Mesothelial cell of epicardium (in vitro differentiated cells): ENCODE data around the gene CTNNA2. TPM values are rescaled to one million over a fixed set of nuclear protein-coding genes. Genes with fewer than 3 reads are reported as not detected.
"Not testable (repeated sequence)": the region's sequence is repeated elsewhere in the genome, so short reads cannot be mapped to it uniquely, and the experiment has no call there.

ENCODE experiments used
- DNase-seq, 2 experiments: peaks; one replicate each; pipeline ENCODE4 v3.0.0; 2021; ENCODE audit warnings: low spot score in 2 of 2; ENCODE audit not compliant: unreplicated experiment in 2 of 2
- H3K27ac Mint-ChIP-seq: 2 replicates; pipeline ENCODE4 v1.8.0; 2021; ENCODE audit warnings: mixed read lengths
- H3K27me3 Mint-ChIP-seq: 2 replicates; pipeline ENCODE4 v1.8.0; 2021; ENCODE audit warnings: low read depth, mixed read lengths
- H3K36me3 Mint-ChIP-seq: 2 replicates; pipeline ENCODE4 v1.8.0; 2021; ENCODE audit warnings: mixed read lengths
- H3K4me1 Mint-ChIP-seq: 2 replicates; pipeline ENCODE4 v1.8.0; 2021; ENCODE audit warnings: mixed read lengths
- H3K4me3 Mint-ChIP-seq: 2 replicates; pipeline ENCODE4 v1.8.0; 2021; ENCODE audit warnings: mild to moderate bottlenecking, moderate library complexity, mixed read lengths
- H3K9me3 Mint-ChIP-seq: 2 replicates; pipeline ENCODE4 v1.8.0; 2021; ENCODE audit warnings: mixed read lengths
- CTCF ChIP-seq: fragments of 200-600 bp; sonication (generic); IDR thresholded peaks from one replicate; pipeline ENCODE4 v1.5.0; 2021; ENCODE audit warnings: antibody characterized with exemption; ENCODE audit not compliant: unreplicated experiment
- total RNA-seq: library from RNA; stranded (reverse); gene quantifications from 3 replicates; pipeline ENCODE4 v1.2.1, GENCODE V29; 2021

The CTNNA2 gene
- total RNA-seq, 1 donor from 2014 or later = 4.9 TPM

GRCh38 chr2:80028051-80028450 lies 515.2 kb downstream of the CTNNA2 start:
- Mint-ChIP-seq H3K9me3 (no peaks in the 10 kb centered on the region), H3K27me3 (peaks cover 7% of the 10 kb centered on the region), H3K27ac (no peak overlapping the region), H3K36me3 (no peaks in the 10 kb centered on the region), H3K4me3 (no peak overlapping the region), H3K4me1 (peaks cover 12% of the 10 kb centered on the region)
- TF ChIP-seq CTCF = no peak
- DNase-seq = no peak

GRCh38 chr2:80028584-80028983 lies 515.7 kb downstream of the CTNNA2 start:
- Mint-ChIP-seq H3K9me3 (no peaks in the 10 kb centered on the region), H3K36me3 (no peaks in the 10 kb centered on the region), H3K27ac (no peak overlapping the region), H3K4me1 (peaks cover 12% of the 10 kb centered on the region), H3K4me3 (no peak overlapping the region), H3K27me3 (peaks cover 7% of the 10 kb centered on the region)
- no peak for DNase-seq
- TF ChIP-seq CTCF = no peak

GRCh38 chr2:80030135-80030534 lies 517.3 kb downstream of the CTNNA2 start:
- Mint-ChIP-seq H3K4me1 (peaks cover 12% of the 10 kb centered on the region), H3K36me3 (no peaks in the 10 kb centered on the region), H3K9me3 (no peaks in the 10 kb centered on the region), H3K27me3 (peaks cover 2% of the 10 kb centered on the region), H3K4me3 (no peak overlapping the region), H3K27ac (no peak overlapping the region)
- no peak for TF ChIP-seq CTCF
- no peak for DNase-seq

- not testable (repeated sequence) for H3K4me3 Mint-ChIP-seq, H3K27ac Mint-ChIP-seq, H3K36me3 Mint-ChIP-seq, H3K9me3 Mint-ChIP-seq, DNase-seq
- Mint-ChIP-seq H3K4me1 (peaks cover 12% of the 10 kb centered on the region), H3K27me3 (peaks cover 14% of the 10 kb centered on the region)
Measured at GRCh38 chr2:80032684-80033083, 519.8 kb downstream of the CTNNA2 start.

- Mint-ChIP-seq H3K9me3 (no peaks in the 10 kb centered on the region), H3K27me3 (peaks cover 25% of the 10 kb centered on the region), H3K36me3 (no peaks in the 10 kb centered on the region), H3K4me1 (peaks cover 4% of the 10 kb centered on the region), H3K4me3 (no peak overlapping the region), H3K27ac (no peak overlapping the region)
- no peak for TF ChIP-seq CTCF
- no peak for DNase-seq
Measured at GRCh38 chr2:80035749-80036285, 523.0 kb downstream of the CTNNA2 start.

- Mint-ChIP-seq H3K4me3 (no peak overlapping the region), H3K27me3 (peaks cover 25% of the 10 kb centered on the region), H3K36me3 (no peaks in the 10 kb centered on the region), H3K9me3 (no peaks in the 10 kb centered on the region), H3K27ac (no peak overlapping the region), H3K4me1 (peaks cover 4% of the 10 kb centered on the region)
- TF ChIP-seq CTCF = no peak
- DNase-seq = no peak
Measured at GRCh38 chr2:80037310-80037709, 524.5 kb downstream of the CTNNA2 start.
